ENCODE data around the gene NCKAP5. TPM values are rescaled to one million over a fixed set of nuclear protein-coding genes. Genes with fewer than 3 reads are reported as not detected.

NCKAP5 gene
- total RNA-seq, 3 donors from 2014 or later: 1.9 to 6.3 (median 2.3) TPM

DNA sequence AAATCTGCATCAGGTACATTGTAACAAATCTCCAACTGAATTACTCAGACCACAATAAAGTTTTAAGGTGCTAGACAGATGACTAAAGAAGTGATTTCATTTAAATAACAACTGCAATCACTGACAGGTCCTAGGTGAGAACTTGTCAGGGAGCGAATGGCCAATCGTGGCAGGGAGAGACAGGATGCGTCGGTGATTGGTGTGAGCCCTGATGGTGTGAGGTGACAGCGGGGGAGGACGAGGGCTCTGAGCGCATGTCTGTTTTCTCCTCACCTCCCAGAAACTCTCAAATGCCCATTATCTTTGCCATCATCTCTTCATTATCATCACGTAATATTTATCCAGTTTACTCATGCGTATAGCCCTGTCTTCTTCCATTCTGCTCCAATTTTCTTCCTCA, 690.3 kb downstream of the NCKAP5 start:
- ATAC-seq (no peak), DNase-seq (no peak)
- no peaks in the 10 kb centered on the region for H3K9me3 ChIP-seq
- no peak for TF ChIP-seq CTCF (IDR thresholded peaks at IDR 0.05)
- no peaks in the 10 kb centered on the region for H3K4me1 ChIP-seq (ENCODE audit: low read depth)
- H3K4me3 ChIP-seq: no peak overlapping the region
- H3K36me3 ChIP-seq (ENCODE audit: low read depth): no peaks in the 10 kb centered on the region
- intact Hi-C loops (cut with DNase I, micrococcal nuclease): no loop called here

DNA sequence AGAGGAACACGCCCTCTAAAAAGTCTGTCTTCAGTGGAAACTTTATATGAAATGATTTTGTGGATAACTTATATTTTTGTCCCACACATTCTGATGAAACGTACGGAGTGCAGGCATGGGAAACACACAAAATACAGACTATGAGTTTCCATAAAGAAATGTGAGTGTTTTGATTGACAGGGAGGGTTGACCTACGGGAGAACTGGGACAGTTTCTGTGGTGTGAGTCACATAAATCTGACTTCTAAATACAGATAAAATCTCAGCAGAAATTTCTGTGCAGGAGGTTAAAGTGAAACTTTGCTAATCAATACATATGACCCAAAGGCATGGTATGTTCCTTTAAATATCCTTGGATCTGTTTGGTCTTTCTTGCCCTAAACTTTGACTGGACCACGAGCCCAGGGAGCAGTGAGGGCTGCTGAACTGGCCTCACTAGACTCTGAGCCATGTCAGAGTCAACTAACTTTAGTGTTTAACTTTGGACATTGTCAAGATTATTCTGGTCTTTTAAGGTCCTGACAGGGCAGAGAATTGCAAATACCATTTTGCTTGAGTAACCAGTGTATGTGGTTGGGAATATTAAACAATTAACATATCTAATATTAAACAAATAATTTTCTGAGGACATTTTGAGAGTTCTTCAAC, 691.4 kb downstream of the NCKAP5 start:
- H3K9me3 ChIP-seq: no peaks in the 10 kb centered on the region
- no peak for TF ChIP-seq CTCF (IDR thresholded peaks at IDR 0.05)
- ATAC-seq (no peak), DNase-seq (no peak)
- no peaks in the 10 kb centered on the region for H3K36me3 ChIP-seq (ENCODE audit: low read depth)
- H3K4me3 ChIP-seq: no peak overlapping the region
- intact Hi-C loops (cut with DNase I, micrococcal nuclease): no loop called here
- H3K4me1 ChIP-seq (ENCODE audit: low read depth): no peaks in the 10 kb centered on the region

DNA sequence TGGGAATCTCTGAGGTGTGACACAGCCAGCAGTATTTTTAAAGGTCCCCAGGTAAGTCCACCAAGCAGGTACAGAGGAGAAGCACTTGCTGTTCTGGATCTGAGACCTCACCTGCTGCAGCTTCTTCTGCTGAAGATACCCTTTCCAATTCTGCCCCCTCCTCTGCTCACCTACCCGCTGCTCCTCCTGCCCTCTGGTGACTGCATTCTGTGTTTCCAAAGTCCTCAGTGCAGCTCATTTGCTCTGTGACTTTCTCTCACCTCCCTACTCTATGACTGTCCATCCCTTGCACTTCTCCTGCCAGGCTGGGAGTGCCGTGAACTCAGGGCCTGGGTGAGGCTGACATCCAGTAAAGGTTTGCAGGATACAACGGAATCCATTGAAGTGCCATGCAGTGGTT, 693.1 kb downstream of the NCKAP5 start:
- TF ChIP-seq CTCF (IDR thresholded peaks at IDR 0.05): no peak
- H3K4me1 ChIP-seq (ENCODE audit: low read depth): no peaks in the 10 kb centered on the region
- no peaks in the 10 kb centered on the region for H3K36me3 ChIP-seq (ENCODE audit: low read depth)
- no peaks in the 10 kb centered on the region for H3K9me3 ChIP-seq
- no peak for ATAC-seq
- H3K4me3 ChIP-seq: no peak overlapping the region
- intact Hi-C loops (cut with DNase I, micrococcal nuclease): no loop called here
- no peak for DNase-seq

- no peak for DNase-seq
- no peaks in the 10 kb centered on the region for H3K4me1 ChIP-seq (ENCODE audit: low read depth)
- H3K4me3 ChIP-seq: no peak overlapping the region
- intact Hi-C loops (cut with DNase I, micrococcal nuclease): no loop called here
- H3K36me3 ChIP-seq (ENCODE audit: low read depth): no peaks in the 10 kb centered on the region
- TF ChIP-seq CTCF (IDR thresholded peaks at IDR 0.05): no peak
- H3K9me3 ChIP-seq: no peaks in the 10 kb centered on the region
- ATAC-seq: no peak
Observed at GRCh38 chr2:132873738-132874137, 694.5 kb downstream of the NCKAP5 start.

DNA sequence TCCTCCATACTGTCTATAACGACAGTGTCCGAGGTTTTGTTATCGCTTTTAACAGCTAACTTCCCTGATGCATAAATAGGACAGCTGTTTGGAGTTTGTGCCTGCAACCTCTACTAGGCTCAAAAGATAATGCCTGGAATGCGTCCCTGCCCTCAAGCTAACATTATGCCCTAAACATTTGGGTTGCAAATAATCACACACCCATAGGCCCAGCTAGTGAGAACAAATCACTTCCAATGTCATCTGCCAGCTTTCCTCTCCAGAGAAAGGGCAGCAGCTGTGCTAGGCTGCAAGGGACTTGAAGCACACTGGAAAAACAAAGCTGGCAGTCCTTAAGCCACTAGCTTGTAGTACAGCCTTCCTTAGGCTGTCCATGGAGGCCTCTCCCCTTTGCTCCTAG, 696.4 kb downstream of the NCKAP5 start:
- DNase-seq (no peak), ATAC-seq (no peak)
- Histone ChIP-seq H3K4me1 (ENCODE audit: low read depth) (no peaks in the 10 kb centered on the region), H3K36me3 (ENCODE audit: low read depth) (no peaks in the 10 kb centered on the region), H3K4me3 (no peak overlapping the region), H3K9me3 (no peaks in the 10 kb centered on the region)
- intact Hi-C loops (cut with DNase I, micrococcal nuclease): no loop called here
- no peak for TF ChIP-seq CTCF (IDR thresholded peaks at IDR 0.05)

- Histone ChIP-seq H3K36me3 (ENCODE audit: low read depth) (no peaks in the 10 kb centered on the region), H3K4me1 (ENCODE audit: low read depth) (no peaks in the 10 kb centered on the region), H3K4me3 (no peak overlapping the region), H3K9me3 (no peaks in the 10 kb centered on the region)
- DNase-seq: no peak
- no peak for TF ChIP-seq CTCF (IDR thresholded peaks at IDR 0.05)
- no peak for ATAC-seq
- intact Hi-C loops (cut with DNase I, micrococcal nuclease): no loop called here
Observed at GRCh38 chr2:132863961-132864360, 704.3 kb downstream of the NCKAP5 start.
